ENCODE data around the gene CDK19.

Gene CDK19

DNA sequence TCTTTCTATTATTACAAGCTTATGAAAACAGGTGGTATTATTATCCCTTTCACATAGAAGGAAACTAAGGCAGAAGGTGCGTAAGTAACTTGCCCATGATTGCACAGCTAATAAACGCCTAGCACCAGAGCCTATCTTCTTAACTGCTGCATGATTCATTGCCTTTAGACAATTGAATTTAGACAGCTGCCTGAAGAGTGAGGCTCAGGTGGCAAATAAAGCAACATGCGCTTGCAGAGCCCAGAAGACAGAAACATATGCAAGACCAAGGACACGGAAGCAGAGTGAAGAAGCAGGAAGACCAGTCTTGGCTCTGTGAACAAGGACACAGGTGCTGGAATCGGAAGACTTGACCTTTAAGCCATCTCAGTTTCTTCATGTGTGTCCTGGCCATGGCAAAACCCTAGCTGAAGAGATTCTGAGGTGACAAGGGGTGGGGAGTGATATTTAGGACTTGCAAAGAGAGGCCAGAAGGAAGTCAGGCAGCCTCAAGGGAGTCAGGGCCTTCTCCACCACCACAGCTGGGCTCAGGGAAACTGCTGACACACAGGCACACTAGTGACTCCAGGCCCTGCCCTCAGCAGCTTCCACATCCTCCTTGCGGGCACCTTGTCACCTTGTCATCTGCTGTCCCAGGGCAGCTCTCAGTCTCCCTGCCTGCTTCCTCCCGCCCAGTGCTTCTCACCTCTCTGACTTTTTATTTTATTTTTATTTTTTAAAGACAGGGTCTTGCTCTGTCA lies 247.1 kb downstream of the CDK19 start:
- peak; percentile 49 for DNase-seq

DNA sequence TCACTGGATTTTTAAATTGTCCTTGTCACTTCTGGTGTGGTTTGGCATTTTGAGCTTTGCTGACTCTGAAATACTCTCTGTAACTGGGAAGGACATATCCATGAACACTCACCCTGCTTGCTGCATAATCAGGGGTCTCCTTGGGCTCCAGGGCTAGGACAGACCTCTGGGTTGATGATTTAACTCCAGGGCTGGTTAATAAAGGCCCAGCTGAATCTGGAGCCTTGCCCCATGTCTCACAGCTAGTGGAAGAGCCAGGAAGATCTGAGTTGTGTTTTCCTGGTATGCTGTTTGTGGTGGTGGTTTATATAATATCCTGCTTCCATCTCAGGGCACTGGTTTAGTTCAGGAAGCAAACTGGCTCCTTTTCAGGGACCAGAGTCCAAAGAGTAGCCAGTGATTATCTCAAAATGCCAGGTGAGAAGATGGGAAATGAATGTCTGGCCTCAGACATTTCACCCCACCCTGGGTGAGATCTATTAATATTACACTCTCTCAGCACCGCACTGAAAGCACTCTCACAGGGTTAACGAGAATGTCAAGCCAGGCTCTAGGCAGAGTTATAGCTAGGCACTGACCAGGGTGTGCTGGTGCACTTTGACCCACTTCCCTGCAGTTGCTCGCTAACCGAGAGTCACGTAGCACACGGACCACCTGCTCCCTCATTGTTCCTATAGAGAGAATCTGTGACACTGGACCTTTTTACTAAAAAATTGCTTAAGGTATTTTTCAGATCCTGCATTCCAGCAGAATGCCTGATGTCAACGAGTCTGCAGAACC lies 248.7 kb downstream of the CDK19 start:
- no peak for DNase-seq

GRCh38 chr6:110564703-110565421 lies 250.4 kb downstream of the CDK19 start:
- no peak for DNase-seq

GRCh38 chr6:110563711-110564110 lies 251.6 kb downstream of the CDK19 start:
- peak; percentile 36 for DNase-seq

GRCh38 chr6:110562316-110562915 lies 252.9 kb downstream of the CDK19 start:
- DNase-seq, result no peak

DNA sequence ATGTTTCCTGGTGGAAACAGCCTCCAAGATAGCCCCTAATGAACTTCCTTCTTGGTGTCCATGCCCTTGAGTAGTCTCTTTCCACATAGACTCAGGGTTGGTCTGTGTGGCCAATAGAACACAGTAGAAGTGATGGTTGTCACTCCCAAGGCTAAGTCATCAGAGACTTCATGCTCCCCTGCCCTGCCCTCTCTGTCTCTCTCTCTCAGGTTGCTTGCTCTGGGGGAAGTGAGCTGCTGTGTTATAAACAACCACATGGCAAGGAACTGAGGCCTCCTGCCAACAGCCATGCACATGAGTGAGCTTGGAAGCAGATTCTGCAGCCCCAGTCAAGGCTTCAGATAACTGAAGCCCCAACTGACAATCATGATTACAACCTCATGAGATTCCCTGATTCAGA lies 253.6 kb downstream of the CDK19 start:
- no peak for DNase-seq

DNA sequence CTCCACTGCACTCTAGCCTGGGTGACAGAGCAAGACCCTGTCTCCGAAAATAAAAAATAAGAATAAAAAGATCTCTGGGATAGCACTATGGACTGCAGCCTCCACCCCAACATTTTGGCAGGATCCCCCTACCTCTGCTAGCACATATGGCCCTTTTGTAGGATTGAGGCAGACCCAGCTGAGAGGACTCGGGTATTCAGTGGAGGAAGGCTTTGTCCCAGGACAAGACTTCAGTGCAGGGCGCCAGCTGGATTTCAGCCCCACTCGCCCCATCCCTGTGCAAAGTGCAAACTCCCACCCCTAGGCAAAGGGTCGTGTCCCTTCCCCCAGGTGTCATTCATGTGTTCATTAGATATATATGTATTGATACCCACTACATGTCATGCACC lies 254.3 kb downstream of the CDK19 start:
- DNase-seq, result no peak

- DNase-seq, result peak; percentile 16
These were observed 254.8 kb downstream of the CDK19 start for GRCh38 chr6:110560239-110561007.
